B cell (primary cell): ENCODE results near the gene ATP5ME. TPM values are rescaled to one million over a fixed set of nuclear protein-coding genes. Genes with fewer than 3 reads are reported as not detected.

ENCODE experiments used
- ATAC-seq: fragments of 200-7000 bp; cut with Tn5 transposase; one replicate; pipeline ENCODE4 v1.10.0; 2021; ENCODE audit warnings: low read depth, mild to moderate bottlenecking, moderate number of reproducible peaks, moderate library complexity
- CTCF ChIA-PET: fragments of 350-600 bp; sonication (Branson Sonifier 250); formaldehyde crosslinking; loops from one replicate; lab custom pipeline; 2021; ENCODE audit warnings: antibody characterized with exemption, inconsistent platforms; lab: Charles Lee
- POLR2A ChIA-PET: fragments of 350-600 bp; sonication (Branson Sonifier 250); formaldehyde crosslinking; loops from one replicate; lab custom pipeline; 2021; ENCODE audit warnings: antibody characterized with exemption; lab: Charles Lee
- DNase-seq: peaks from one replicate; pipeline ENCODE4 v3.0.0; 2013
- H2AFZ ChIP-seq: 2 replicates; pipeline ENCODE4 v1.6.1; 2012; ENCODE audit warnings: mild to moderate bottlenecking, low read depth, low read length; ENCODE audit not compliant: insufficient read depth, poor library complexity, severe bottlenecking
- H3K27ac ChIP-seq, 2 donors: 1 replicate in 1 of 2; 2 replicates in 1 of 2; pipeline ENCODE4 v1.5.1; 2012 to 2013; ENCODE audit warnings: low read length in 2 of 2, mild to moderate bottlenecking in 2 of 2, moderate library complexity in 1 of 2
- H3K27me3 ChIP-seq, 4 experiments: fragments of 200-600 bp in 1 of 4; sonication (generic) in 1 of 4; replicated peaks in 1 of 4; 1 replicate in 2 of 4; 2 replicates in 2 of 4; pipeline versions ENCODE4 v1.6.1 to v1.7.0; 2013 to 2016; ENCODE audit warnings: low read length in 3 of 4, mild to moderate bottlenecking in 2 of 4, mixed read lengths in 1 of 4, moderate library complexity in 1 of 4; ENCODE audit not compliant: insufficient read depth in 4 of 4, control insufficient read depth in 3 of 4; ENCODE audit errors: control extremely low read depth in 1 of 4
- H3K36me3 ChIP-seq, 2 experiments: replicated peaks in 1 of 2; 1 replicate in 1 of 2; 2 replicates in 1 of 2; pipeline versions ENCODE4 v1.6.1 to v1.7.1; 2013; ENCODE audit warnings: low read length in 1 of 2; ENCODE audit not compliant: insufficient read depth in 2 of 2, control insufficient read depth in 1 of 2; ENCODE audit errors: control extremely low read depth in 1 of 2, extremely low read depth in 1 of 2
- H3K4me1 ChIP-seq, 2 donors: fragments of 200-600 bp in 1 of 2; sonication (generic) in 1 of 2; 1 replicate in 1 of 2; 2 replicates in 1 of 2; pipeline versions ENCODE4 v1.5.1 to v1.6.1; 2013 to 2017; ENCODE audit warnings: low read length in 2 of 2; ENCODE audit not compliant: control insufficient read depth in 2 of 2, insufficient read depth in 2 of 2
- H3K4me2 ChIP-seq: replicated peaks from 2 replicates; pipeline ENCODE3; 2012; ENCODE audit warnings: mild to moderate bottlenecking, low read depth, low read length; ENCODE audit not compliant: poor library complexity, severe bottlenecking
- H3K4me3 ChIP-seq, 5 experiments: fragments of 200-600 bp in 1 of 5; sonication (generic) in 1 of 5; 1 replicate in 3 of 5; 2 replicates in 2 of 5; pipeline versions ENCODE4 v1.5.1 to v1.7.0; 2011 to 2016; ENCODE audit warnings: low read length in 4 of 5, mild to moderate bottlenecking in 4 of 5, low read depth in 2 of 5, control low read depth in 1 of 5, moderate library complexity in 1 of 5; ENCODE audit not compliant: insufficient read depth in 1 of 5; ENCODE audit errors: control extremely low read depth in 1 of 5, extremely low read depth in 1 of 5
- H3K79me2 ChIP-seq: fragments of 200-600 bp; sonication (generic); one replicate; pipeline ENCODE4 v1.6.0; 2016; ENCODE audit warnings: low read length; ENCODE audit not compliant: control insufficient read depth, insufficient read depth
- H3K9ac ChIP-seq: fragments of 200-600 bp; sonication (generic); 2 replicates; pipeline ENCODE4 v1.6.1; 2017; ENCODE audit warnings: mild to moderate bottlenecking, low read length, moderate library complexity
- H3K9me3 ChIP-seq, 3 donors: one replicate each; pipeline versions ENCODE4 v1.6.1 to v1.7.1; 2013; ENCODE audit warnings: low read length in 2 of 3; ENCODE audit not compliant: control insufficient read depth in 2 of 3, insufficient read depth in 1 of 3; ENCODE audit errors: control extremely low read depth in 1 of 3
- H4K20me1 ChIP-seq: 2 replicates; pipeline ENCODE4 v1.6.0; 2012; ENCODE audit warnings: mild to moderate bottlenecking, low read length; ENCODE audit not compliant: insufficient read depth, control insufficient read depth, poor library complexity, severe bottlenecking
- H3K27ac Mint-ChIP-seq: one replicate; pipeline ENCODE4 v1.8.0; 2021; ENCODE audit warnings: mixed read lengths
- H3K27me3 Mint-ChIP-seq: one replicate; pipeline ENCODE4 v1.8.0; 2021; ENCODE audit warnings: mixed read lengths
- H3K4me1 Mint-ChIP-seq: one replicate; pipeline ENCODE4 v1.8.0; 2021; ENCODE audit warnings: mixed read lengths
- H3K4me3 Mint-ChIP-seq: one replicate; pipeline ENCODE4 v1.8.0; 2021; ENCODE audit warnings: mixed read lengths
- H3K9me3 Mint-ChIP-seq: one replicate; pipeline ENCODE4 v1.8.0; 2022; ENCODE audit warnings: mixed read lengths; ENCODE audit not compliant: insufficient read depth
- CTCF ChIP-seq: fragments of 200-600 bp; IDR thresholded peaks from one replicate; pipeline ENCODE4 v1.8.0; 2022; ENCODE audit warnings: antibody characterized with exemption, mild to moderate bottlenecking
- EZH2 ChIP-seq: IDR thresholded peaks from 2 replicates; pipeline ENCODE4 v1.6.1; 2012; ENCODE audit warnings: borderline replicate concordance, low read depth, mild to moderate bottlenecking, moderate library complexity, low read length; ENCODE audit not compliant: insufficient read depth, poor library complexity, severe bottlenecking
- WGBS: methylation state at CpG from one replicate; pipeline ENCODE4 v1.1.5; 2013; ENCODE audit warnings: missing lambda C conversion rate; ENCODE audit not compliant: insufficient coverage; 5-methylcytosine and 5-hydroxymethylcytosine counted together
- intact Hi-C: fragments of 100-400 bp; cut with micrococcal nuclease; formaldehyde crosslinking; loops from one replicate; pipeline ENCODE4 v1.10.0; 2022
- polyA plus RNA-seq: library from polyadenylated mRNA; depleted of rRNA; stranded (reverse); fragments of >200 nt; gene quantifications from 2 replicates; pipeline ENCODE4 v1.2.3, GENCODE V29; 2012
- total RNA-seq, 2 donors: library from RNA; stranded (reverse); fragments of 120-200 nt in 1 of 2; gene quantifications; 1 replicate in 1 of 2; 2 replicates in 1 of 2; pipeline versions ENCODE4 v1.2.3 to v1.2.4, GENCODE V29; 2013 to 2022

ATP5ME gene
- total and polyA plus RNA-seq, 2 donors (not counting 1 experiment from before 2014, with no cell fraction given) = 129 to 153 TPM

GRCh38 chr4:677431-678293 lies 3.6 kb upstream of the ATP5ME start:
- H3K9me3 ChIP-seq = peaks cover 0 to 10% (median 0%) of the 10 kb centered on the region in 3 donors
- no peak for ATAC-seq
- no peak overlapping the region for H3K4me2 ChIP-seq
- peaks cover 22% of the 10 kb centered on the region for H3K79me2 ChIP-seq
- Mint-ChIP-seq H3K27ac (peak overlapping the region; percentile 65), H3K4me3 (peak overlapping the region; percentile 44), H3K9me3 (no peaks in the 10 kb centered on the region), H3K4me1 (peaks cover 37% of the 10 kb centered on the region), H3K27me3 (no peaks in the 10 kb centered on the region)
- POLR2A ChIA-PET = no interaction called here
- H3K36me3 ChIP-seq = no peaks in the 10 kb centered on the region
- H3K27ac ChIP-seq = no peak overlapping the region
- H3K27me3 ChIP-seq = peaks cover 0 to 2% (median 0%) of the 10 kb centered on the region in 4 experiments
- peaks cover 4% of the 10 kb centered on the region for H4K20me1 ChIP-seq
- CTCF ChIA-PET = interaction anchor here (1.1 kb wide), 1 partner anchor 22 kb away, joined by 5 read pairs; no protein-coding TSS in a partner anchor
- 83% methylated on average over 25 of the region's 26 CpGs for WGBS
- peaks cover 38 to 50% of the 10 kb centered on the region in 2 donors for H3K4me1 ChIP-seq
- no peak overlapping the region for H2AFZ ChIP-seq
- intact Hi-C loops = loop anchor here (10.0 kb wide), 1 partner anchor 607 kb away; the partner anchor contains the start of gene MAEA
- peak; percentile 28 for DNase-seq
- no peak overlapping the region for H3K4me3 ChIP-seq
- no peak for TF ChIP-seq EZH2
- no peak for TF ChIP-seq CTCF
- H3K9ac ChIP-seq = no peak overlapping the region

GRCh38 chr4:676871-677235 lies 2.8 kb upstream of the ATP5ME start:
- DNase-seq (peak; percentile 23), ATAC-seq (no peak)
- Histone ChIP-seq H3K79me2 (peaks cover 22% of the 10 kb centered on the region), H4K20me1 (peaks cover 4% of the 10 kb centered on the region), H3K27me3 (peaks cover 0 to 2% (median 0%) of the 10 kb centered on the region in 4 experiments), H3K4me3 (no peak overlapping the region), H3K4me1 (peaks cover 38 to 50% of the 10 kb centered on the region in 2 donors), H3K36me3 (peaks cover 0 to 7% of the 10 kb centered on the region in 2 experiments), H3K9ac (no peak overlapping the region), H3K9me3 (peaks cover 0 to 3% (median 0%) of the 10 kb centered on the region in 3 donors), H3K27ac (no peak overlapping the region), H3K4me2 (peak overlapping the region; percentile 99), H2AFZ (no peak overlapping the region)
- Mint-ChIP-seq H3K4me3 (peak overlapping the region; percentile 10), H3K27me3 (no peaks in the 10 kb centered on the region), H3K4me1 (peaks cover 35% of the 10 kb centered on the region), H3K27ac (peak overlapping the region; percentile 20), H3K9me3 (no peaks in the 10 kb centered on the region)
- TF ChIP-seq CTCF = no peak
- TF ChIP-seq EZH2 = no peak
- intact Hi-C loops = loop anchor here (10.0 kb wide), 1 partner anchor 608 kb away; the partner anchor contains the start of gene MAEA
- ChIA-PET POLR2A (no interaction called here), CTCF (no interaction called here)
- 51% methylated on average over 8 of the region's 8 CpGs for WGBS
